Hindlimb muscle (tissue), 1 donor: Measurements from ENCODE around the gene LINC01488. TPM values are rescaled to one million over a fixed set of nuclear protein-coding genes. Genes with fewer than 3 reads are reported as not detected.

Source experiments
- DNase-seq: peaks from one replicate; pipeline ENCODE4 v3.0.0-alpha.2; 2013
- polyA plus RNA-seq: library from polyadenylated mRNA; unstranded; fragments of 120-200 nt; gene quantifications from one replicate; pipeline ENCODE4 v1.2.1, GENCODE V29; 2013; ENCODE audit not compliant: insufficient read length

LINC01488 gene
- polyA plus RNA-seq, 1 donor: 0.06 TPM

- no peak for DNase-seq
These were observed 30.0 kb downstream of the LINC01488 start for GRCh38 chr11:69511358-69512055.

- no peak for DNase-seq
These were observed 30.7 kb downstream of the LINC01488 start for GRCh38 chr11:69512136-69512535.

- DNase-seq: no peak
These were observed 31.3 kb downstream of the LINC01488 start for GRCh38 chr11:69512790-69513189.

- no peak for DNase-seq
These were observed 31.7 kb downstream of the LINC01488 start for GRCh38 chr11:69513196-69513595.

- DNase-seq: no peak
These were observed 32.3 kb downstream of the LINC01488 start for GRCh38 chr11:69513663-69514224.

GRCh38 chr11:69514771-69515170 lies 33.3 kb downstream of the LINC01488 start:
- DNase-seq: no peak

- no peak for DNase-seq
These were observed 34.1 kb downstream of the LINC01488 start for GRCh38 chr11:69515271-69516245.

GRCh38 chr11:69516526-69516925 lies 35.1 kb downstream of the LINC01488 start:
- no peak for DNase-seq

GRCh38 chr11:69518081-69518950 lies 36.9 kb downstream of the LINC01488 start:
- DNase-seq: no peak

GRCh38 chr11:69520186-69520916 lies 38.9 kb downstream of the LINC01488 start:
- no peak for DNase-seq

- DNase-seq: no peak
These were observed 40.0 kb downstream of the LINC01488 start for GRCh38 chr11:69521457-69521856.

- no peak for DNase-seq
These were observed 42.0 kb downstream of the LINC01488 start for GRCh38 chr11:69523453-69523852.

GRCh38 chr11:69524291-69524882 lies 42.9 kb downstream of the LINC01488 start:
- no peak for DNase-seq

- DNase-seq: no peak
These were observed 43.5 kb downstream of the LINC01488 start for GRCh38 chr11:69524991-69525411.

GRCh38 chr11:69525516-69526452 lies 44.3 kb downstream of the LINC01488 start:
- DNase-seq: no peak

- DNase-seq: no peak
These were observed 45.0 kb downstream of the LINC01488 start for GRCh38 chr11:69526453-69526810.

GRCh38 chr11:69529001-69529400 lies 47.5 kb downstream of the LINC01488 start:
- DNase-seq: no peak

GRCh38 chr11:69530278-69531070 lies 49.0 kb downstream of the LINC01488 start:
- DNase-seq: no peak

GRCh38 chr11:69531071-69531716 lies 49.7 kb downstream of the LINC01488 start:
- no peak for DNase-seq
